Left colon (tissue), 2 donors: ENCODE measurements around the gene TXNL1. TPM values are rescaled to one million over a fixed set of nuclear protein-coding genes. Genes with fewer than 3 reads are reported as not detected.
"Not testable (repeated sequence)": the region's sequence is repeated elsewhere in the genome, so short reads cannot be mapped to it uniquely, and the experiment has no call there.

Source experiments
- ATAC-seq: fragments of 200-7000 bp; cut with Tn5 transposase; one replicate; pipeline ENCODE4 v1.9.1; 2020; ENCODE audit warnings: mild to moderate bottlenecking, moderate library complexity
- DNase-seq, 2 donors: peaks; one replicate each; pipeline ENCODE4 v3.0.0-alpha.2; 2020
- intact Hi-C, 2 donors: fragments of 100-400 bp; cut with DNase I in 1 of 2; cut with micrococcal nuclease in 1 of 2; formaldehyde crosslinking; loops; one replicate each; pipeline versions ENCODE4 v1.11.2 to v1.14.0; 2022; cut with DNase I, micrococcal nuclease
- total RNA-seq, 2 donors: library from RNA; stranded (reverse); fragmentation: NEBNext Ultra II Directional; extraction: Animal tissue kit (Norgen Biotek cat#: 25700); gene quantifications; one replicate each; pipeline ENCODE4 v1.2.1, GENCODE V29; 2021
- donor health status: DM: no; HTN: no; CAD: no.
- donor health status: DM: yes; HTN: yes; CAD: no.

TXNL1 gene
- total RNA-seq, 2 donors from 2014 or later = 50.3 to 53.3 TPM

GRCh38 chr18:56576826-56577573 is 61.4 kb downstream of the TXNL1 start:
- ATAC-seq = no peak
- intact Hi-C loops = loop anchor here in 1 of 2 donors (5.0 to 10.0 kb wide), 2 partner anchors 1162 to 1335 kb away; no protein-coding TSS in a partner anchor
- DNase-seq = no peak

- intact Hi-C loops = loop anchor here in 1 of 2 donors (5.0 to 10.0 kb wide), 2 partner anchors 1161 to 1334 kb away; no protein-coding TSS in a partner anchor
- DNase-seq (no peak), ATAC-seq (peak; percentile 64)
These were observed 62.4 kb downstream of the TXNL1 start for GRCh38 chr18:56575819-56576663.

- ATAC-seq = no peak
- intact Hi-C loops = loop anchor here in 1 of 2 donors (5.0 to 10.0 kb wide), 2 partner anchors 1160 to 1333 kb away; no protein-coding TSS in a partner anchor
- DNase-seq = no peak
These were observed 63.5 kb downstream of the TXNL1 start for GRCh38 chr18:56574861-56575260.

GRCh38 chr18:56572267-56572666 is 66.1 kb downstream of the TXNL1 start:
- intact Hi-C loops = loop anchor here in 1 of 2 donors (10.0 kb wide), 1 partner anchor 1157 kb away; no protein-coding TSS in a partner anchor

GRCh38 chr18:56570978-56571377 is 67.4 kb downstream of the TXNL1 start:
- ATAC-seq = no peak
- intact Hi-C loops = loop anchor here in 1 of 2 donors (10.0 kb wide), 1 partner anchor 1156 kb away; no protein-coding TSS in a partner anchor
- DNase-seq = no peak

More at GRCh38 chr18:56572267-56572666, 66.1 kb downstream of the TXNL1 start:
- DNase-seq, ATAC-seq: not testable (repeated sequence)

- intact Hi-C loops = no loop called here
- ATAC-seq (no peak), DNase-seq (no peak)
These were observed 69.0 kb downstream of the TXNL1 start for GRCh38 chr18:56569416-56569815.

- ATAC-seq = no peak
These were observed 69.4 kb downstream of the TXNL1 start for GRCh38 chr18:56568986-56569385.

GRCh38 chr18:56565551-56566345 is 72.6 kb downstream of the TXNL1 start:
- intact Hi-C loops = no loop called here
- DNase-seq (no peak), ATAC-seq (no peak)

More at GRCh38 chr18:56568986-56569385, 69.4 kb downstream of the TXNL1 start:
- intact Hi-C loops = no loop called here
- no peak for DNase-seq

GRCh38 chr18:56565046-56565445 is 73.3 kb downstream of the TXNL1 start:
- ATAC-seq (no peak), DNase-seq (no peak)
- intact Hi-C loops = no loop called here

GRCh38 chr18:56563568-56563967 is 74.8 kb downstream of the TXNL1 start:
- intact Hi-C loops = no loop called here
- ATAC-seq (no peak), DNase-seq (no peak)

- no peak for DNase-seq
- ATAC-seq = no peak
- intact Hi-C loops = no loop called here
These were observed 75.9 kb downstream of the TXNL1 start for GRCh38 chr18:56562479-56562878.

GRCh38 chr18:56560992-56561391 is 77.4 kb downstream of the TXNL1 start:
- intact Hi-C loops = no loop called here
- no peak for ATAC-seq

GRCh38 chr18:56559044-56559443 is 79.3 kb downstream of the TXNL1 start:
- intact Hi-C loops = no loop called here
- DNase-seq (no peak), ATAC-seq (no peak)

More at GRCh38 chr18:56560992-56561391, 77.4 kb downstream of the TXNL1 start:
- no peak for DNase-seq

GRCh38 chr18:56556907-56557306 is 81.5 kb downstream of the TXNL1 start:
- DNase-seq = no peak
- intact Hi-C loops = no loop called here
- ATAC-seq = no peak

- intact Hi-C loops = no loop called here
- ATAC-seq = no peak
These were observed 88.3 kb downstream of the TXNL1 start for GRCh38 chr18:56550121-56550520.

More at GRCh38 chr18:56550121-56550520, 88.3 kb downstream of the TXNL1 start:
- no peak for DNase-seq
